IMR-90 (cell line): ENCODE results near the gene RAD51B. TPM values are rescaled to one million over a fixed set of nuclear protein-coding genes. Genes with fewer than 3 reads are reported as not detected.

Source experiments
- ATAC-seq: fragments of 200-7000 bp; cut with Tn5 transposase; 2 replicates; pipeline ENCODE4 v1.9.1; 2020; ENCODE audit warnings: low read depth, mild to moderate bottlenecking, moderate library complexity
- BruUV-seq: library from RNA; stranded (reverse); fragments of 400-500 nt; replicated peaks from 2 replicates; lab custom pipeline; 2021; lab: Mats Ljungman, UMichigan
- CTCF ChIA-PET: fragments of 300-600 bp; formaldehyde crosslinking; extraction: SDS; loops from one replicate; lab custom pipeline; 2021; ENCODE audit warnings: antibody characterized with exemption; lab: Yijun Ruan, JAX
- POLR2A ChIA-PET: fragments of 300-600 bp; sonication (Branson Sonifier 250); formaldehyde crosslinking; loops from one replicate; lab custom pipeline; 2022; ENCODE audit warnings: antibody characterized with exemption; ENCODE audit not compliant: unreplicated experiment; lab: Charles Lee
- DNase-seq: peaks from one replicate; pipeline ENCODE4 v3.0.0; 2013
- H2AFZ ChIP-seq: replicated peaks from 2 replicates; pipeline ENCODE3; 2013; ENCODE audit warnings: low read length, mild to moderate bottlenecking; ENCODE audit not compliant: poor library complexity
- H2AK5ac ChIP-seq: 2 replicates; pipeline ENCODE4 v1.6.1; 2013; ENCODE audit warnings: low read depth, low read length, inconsistent platforms
- H2AK9ac ChIP-seq: replicated peaks from 2 replicates; pipeline ENCODE3; 2013; ENCODE audit warnings: mild to moderate bottlenecking, low read depth, low read length, moderate library complexity; ENCODE audit not compliant: poor library complexity
- H2BK120ac ChIP-seq: 2 replicates; pipeline ENCODE4 v1.6.1; 2013; ENCODE audit warnings: low read depth, low read length, inconsistent platforms
- H2BK15ac ChIP-seq: 3 replicates; pipeline ENCODE4 v1.6.1; 2013; ENCODE audit warnings: low read depth, low read length, inconsistent platforms
- H2BK20ac ChIP-seq: 2 replicates; pipeline ENCODE4 v1.6.1; 2013; ENCODE audit warnings: low read depth, mild to moderate bottlenecking, inconsistent platforms, low read length, moderate library complexity
- H2BK5ac ChIP-seq: 2 replicates; pipeline ENCODE4 v1.6.1; 2013; ENCODE audit warnings: mild to moderate bottlenecking, low read depth, low read length, inconsistent platforms; ENCODE audit not compliant: poor library complexity, severe bottlenecking
- H3K14ac ChIP-seq: replicated peaks from 2 replicates; pipeline ENCODE4 v1.6.1; 2013; ENCODE audit warnings: low read depth, low read length, inconsistent platforms
- H3K18ac ChIP-seq: 2 replicates; pipeline ENCODE4 v1.6.1; 2013; ENCODE audit warnings: low read depth, low read length, control low read depth
- H3K23ac ChIP-seq: 2 replicates; pipeline ENCODE4 v1.6.1; 2013; ENCODE audit warnings: low read depth, low read length, inconsistent platforms
- H3K27ac ChIP-seq: 2 replicates; pipeline ENCODE4 v1.5.1; 2013; ENCODE audit warnings: mild to moderate bottlenecking, control low read depth, low read length; ENCODE audit not compliant: insufficient read depth
- H3K27me3 ChIP-seq: 2 replicates; pipeline ENCODE4 v1.6.1; 2013; ENCODE audit warnings: low read length; ENCODE audit not compliant: control insufficient read depth, insufficient read depth
- H3K36me3 ChIP-seq: 2 replicates; pipeline ENCODE4 v1.6.1; 2013; ENCODE audit warnings: low read length, mixed read lengths; ENCODE audit not compliant: control insufficient read depth, insufficient read depth
- H3K4ac ChIP-seq: 2 replicates; pipeline ENCODE4 v1.6.1; 2013; ENCODE audit warnings: low read depth, low read length, inconsistent platforms
- H3K4me1 ChIP-seq: 2 replicates; pipeline ENCODE4 v1.6.1; 2013; ENCODE audit warnings: low read length, mixed read lengths; ENCODE audit not compliant: control insufficient read depth, insufficient read depth
- H3K4me2 ChIP-seq: 2 replicates; pipeline ENCODE4 v1.6.1; 2013; ENCODE audit warnings: low read depth, mild to moderate bottlenecking, control low read depth, low read length, moderate library complexity
- H3K4me3 ChIP-seq: 2 replicates; pipeline ENCODE4 v1.5.1; 2013; ENCODE audit warnings: low read depth, mild to moderate bottlenecking, control low read depth, low read length, moderate library complexity; ENCODE audit not compliant: insufficient read depth
- H3K56ac ChIP-seq: 2 replicates; pipeline ENCODE4 v1.6.1; 2013; ENCODE audit warnings: low read length, inconsistent platforms; ENCODE audit not compliant: insufficient read depth; ENCODE audit errors: extremely low read depth
- H3K79me1 ChIP-seq, 2 experiments: 2 replicates each; pipeline ENCODE4 v1.6.1; 2013; ENCODE audit warnings: low read length in 2 of 2, inconsistent platforms in 1 of 2, low read depth in 1 of 2
- H3K9ac ChIP-seq: 2 replicates; pipeline ENCODE4 v1.6.1; 2013; ENCODE audit warnings: low read depth, low read length, control low read depth
- H3K9me1 ChIP-seq: 2 replicates; pipeline ENCODE4 v1.6.1; 2013; ENCODE audit warnings: low read length, inconsistent platforms; ENCODE audit not compliant: insufficient read depth
- H3K9me3 ChIP-seq: 2 replicates; pipeline ENCODE4 v1.6.1; 2013; ENCODE audit warnings: low read length; ENCODE audit not compliant: control insufficient read depth, insufficient read depth
- H4K20me1 ChIP-seq: 2 replicates; pipeline ENCODE4 v1.6.1; 2013; ENCODE audit warnings: low read length, inconsistent platforms; ENCODE audit not compliant: insufficient read depth
- H4K5ac ChIP-seq: 2 replicates; pipeline ENCODE4 v1.6.1; 2013; ENCODE audit warnings: mild to moderate bottlenecking, low read depth, low read length, control low read depth
- H4K8ac ChIP-seq, 2 experiments: 2 replicates each; pipeline ENCODE4 v1.6.1; 2013; ENCODE audit warnings: low read depth in 2 of 2, low read length in 2 of 2, control low read depth in 1 of 2, inconsistent platforms in 1 of 2
- H4K91ac ChIP-seq: 2 replicates; pipeline ENCODE4 v1.6.1; 2013; ENCODE audit warnings: low read depth, low read length, inconsistent platforms; ENCODE audit not compliant: insufficient read depth
- BHLHE40 ChIP-seq: fragments of 150-350 bp; IDR thresholded peaks from 2 replicates; pipeline ENCODE4 v1.6.1; 2016; ENCODE audit warnings: mild to moderate bottlenecking, low read depth, low read length
- CHD1 ChIP-seq: IDR thresholded peaks from 2 replicates; pipeline ENCODE4 v1.6.1; 2012; ENCODE audit warnings: low read depth, low read length, improper control_type of control experiment
- CTCF ChIP-seq: conservative IDR thresholded peaks from 2 replicates; pipeline ENCODE4 v1.5.1; 2012; ENCODE audit warnings: mild to moderate bottlenecking, low read depth, low read length, improper control_type of control experiment
- ELK1 ChIP-seq: fragments of 150-350 bp; IDR thresholded peaks from 2 replicates; pipeline ENCODE4 v1.6.1; 2016; ENCODE audit warnings: low read depth, mild to moderate bottlenecking, low read length, moderate library complexity, borderline replicate concordance
- RCOR1 ChIP-seq: IDR thresholded peaks from 2 replicates; pipeline ENCODE4 v1.6.1; 2012; ENCODE audit warnings: mild to moderate bottlenecking, low read length, improper control_type of control experiment; ENCODE audit not compliant: insufficient replicate concordance
- SMC3 ChIP-seq: fragments of 150-350 bp; IDR thresholded peaks from 2 replicates; pipeline ENCODE4 v1.6.1; 2016; ENCODE audit warnings: low read depth, mild to moderate bottlenecking, antibody characterized with exemption, low read length, moderate library complexity
- WGBS, 2 experiments: methylation state at CpG; one replicate each; pipeline versions ENCODE4 v1.1.5 to v1.1.7; 2013; ENCODE audit warnings: missing lambda C conversion rate in 2 of 2; ENCODE audit not compliant: insufficient read length in 1 of 2; ENCODE audit errors: extremely low coverage in 2 of 2; 5-methylcytosine and 5-hydroxymethylcytosine counted together
- dilution Hi-C: fragments of 300-500 bp; cut with HindIII; formaldehyde crosslinking; loops from one replicate; pipeline ENCODE4 v1.14.3; 2018; ENCODE audit warnings: low sequenced_read_pairs; ENCODE audit not compliant: unreplicated experiment
- in situ Hi-C: fragments of 300-500 bp; cut with MboI; formaldehyde crosslinking; loops from 3 replicates; pipeline ENCODE4 v1.14.3; 2019; ENCODE audit warnings: low sequenced_read_pairs, inconsistent platforms, mixed read lengths
- intact Hi-C: fragments of 100-400 bp; cut with micrococcal nuclease; formaldehyde crosslinking; loops from 2 replicates; pipeline ENCODE4 v1.10.0; 2022
- polyA plus RNA-seq, 3 experiments: library from polyadenylated mRNA; depleted of rRNA; stranded (reverse); fragments of >200 nt; gene quantifications; 2 replicates each; pipeline ENCODE4 v1.2.3, GENCODE V29; 2012; ENCODE audit warnings: low replicate concordance in 1 of 3
- total RNA-seq: library from RNA; depleted of rRNA; stranded (reverse); fragments of >200 nt; gene quantifications from 2 replicates; pipeline ENCODE4 v1.2.3, GENCODE V29; 2012

Gene RAD51B
- total and polyA plus RNA-seq, 2 of the 4 experiments (the other 2 are of a cell fraction) = 5.1 to 18.8 TPM

- in situ Hi-C loops (no loop called here), dilution Hi-C loops (no loop called here), intact Hi-C loops (no loop called here)
- Histone ChIP-seq H2BK15ac (peak overlapping the region; percentile 72; the same call in 2 of the 3 replicates), H3K14ac (peak overlapping the region; percentile 10; the same call in 1 of the 2 replicates), H2BK120ac (peak overlapping the region; percentile 84), H2AK9ac (no peak overlapping the region), H4K91ac (peak overlapping the region; percentile 78), H3K56ac (no peak overlapping the region), H3K9me1 (peaks cover 34% of the 10 kb centered on the region), H3K4me1 (peaks cover 39% of the 10 kb centered on the region), H3K36me3 (no peaks in the 10 kb centered on the region), H3K27ac (peak overlapping the region; percentile 51), H2BK5ac (peak overlapping the region; percentile 62), H4K8ac (peak overlapping the region; percentile 39 to 74; a peak in 3 of 4 replicates), H3K4me2 (no peak overlapping the region), H3K4ac (peak overlapping the region; percentile 75), H3K79me1 (peaks cover 0 to 22% of the 10 kb centered on the region in 2 experiments; a peak in 2 of 4 replicates), H3K18ac (peak overlapping the region; percentile 91), H3K27me3 (no peaks in the 10 kb centered on the region), H2AFZ (peak overlapping the region; percentile 1), H3K9ac (peak overlapping the region; percentile 26; the same call in 1 of the 2 replicates), H2BK20ac (peak overlapping the region; percentile 69), H4K5ac (peak overlapping the region; percentile 80), H2AK5ac (peak overlapping the region; percentile 80; the same call in 1 of the 2 replicates), H3K23ac (peak overlapping the region; percentile 2; the same call in 1 of the 2 replicates), H3K9me3 (no peaks in the 10 kb centered on the region), H3K4me3 (no peak overlapping the region), H4K20me1 (no peaks in the 10 kb centered on the region)
- ATAC-seq (no peak), DNase-seq (no peak)
- ChIA-PET CTCF (no interaction called here), POLR2A (no interaction called here)
- 66% methylated on average over 4 of the region's 7 CpGs; no CpG with 5 or more reads in 1 of the 2 experiments for WGBS, 2 experiments
- BruUV-seq = no TSS peak
- TF ChIP-seq CTCF (no peak), CHD1 (no peak), ELK1 (no peak), BHLHE40 (no peak), SMC3 (no peak), RCOR1 (no peak)
Measured at GRCh38 chr14:68551045-68551683, 731.6 kb downstream of the RAD51B start.
